Regular cardiac myocyte (primary cell): ENCODE results near the gene RPGRIP1L. TPM values are rescaled to one million over a fixed set of nuclear protein-coding genes. Genes with fewer than 3 reads are reported as not detected.

Experiments used
- total RNA-seq: library from RNA; depleted of rRNA; stranded (reverse); fragments of >200 nt; gene quantifications from 2 replicates; pipeline ENCODE4 v1.2.3, GENCODE V29; 2014

Gene RPGRIP1L
- 15.3 and 15.5 TPM in 2 replicates for total RNA-seq

DNA sequence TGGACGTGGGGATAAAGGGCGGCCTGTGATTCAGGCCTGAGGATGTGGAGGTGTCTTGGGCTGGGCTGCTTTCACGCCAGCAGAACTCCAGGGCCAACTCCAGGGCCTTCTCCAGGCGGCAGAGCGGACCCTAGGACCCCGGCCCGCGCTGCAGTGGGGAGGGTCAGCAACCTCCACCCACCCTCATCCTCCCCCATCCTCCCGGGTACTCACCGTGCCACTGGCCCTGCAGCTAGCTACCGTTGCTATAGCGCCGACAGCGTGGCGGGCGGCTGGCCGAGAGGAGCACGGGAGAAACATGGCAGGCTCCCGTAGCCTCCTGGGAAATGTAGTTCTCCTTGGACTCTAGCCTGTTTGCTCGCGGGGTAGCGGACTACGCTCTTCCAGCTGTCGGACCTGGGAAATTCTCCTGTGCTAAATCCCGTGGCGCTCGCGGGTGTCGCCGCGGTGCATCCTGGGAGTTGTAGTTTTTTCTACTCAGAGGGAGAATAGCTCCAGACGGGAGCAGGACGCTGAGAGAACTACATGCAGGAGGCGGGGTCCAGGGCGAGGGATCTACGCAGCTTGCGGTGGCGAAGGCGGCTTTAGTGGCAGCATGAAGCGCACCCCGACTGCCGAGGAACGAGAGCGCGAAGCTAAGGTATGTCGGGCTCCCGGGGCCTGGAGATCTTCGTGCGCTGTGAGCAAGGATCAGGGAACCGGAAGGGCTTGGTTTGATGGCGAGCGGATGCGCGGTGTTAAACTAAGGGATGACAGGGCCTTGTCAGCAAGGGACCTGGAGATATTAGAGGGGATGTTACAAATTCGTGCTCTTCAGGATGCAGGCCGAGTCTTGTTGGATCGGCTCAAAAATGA, at the start of gene RPGRIP1L, which contains the start of gene FTO:
RPGRIP1L (minus strand) TSS at position 270 of the 855 bp plus-strand sequence. CDS start 3,136 bp downstream, outside the sequence.
FTO (plus strand) TSS at position 567 of the 855 bp plus-strand sequence.

Other genes starting within 250 kb of the RPGRIP1L start
- gene AKTIP, start 200.7 kb downstream of the RPGRIP1L start, total RNA-seq, result 23.4 and 39.2 TPM in 2 replicates
- 79.0 and 102 TPM in 2 replicates for gene FTO, start 297 bp upstream of the RPGRIP1L start, total RNA-seq